ENCODE measurements around the gene GAB3. TPM values are rescaled to one million over a fixed set of nuclear protein-coding genes. Genes with fewer than 3 reads are reported as not detected.

Gene GAB3
- total and polyA plus RNA-seq, 9 donors, result 3.2 to 6.7 (median 5.2) TPM

DNA sequence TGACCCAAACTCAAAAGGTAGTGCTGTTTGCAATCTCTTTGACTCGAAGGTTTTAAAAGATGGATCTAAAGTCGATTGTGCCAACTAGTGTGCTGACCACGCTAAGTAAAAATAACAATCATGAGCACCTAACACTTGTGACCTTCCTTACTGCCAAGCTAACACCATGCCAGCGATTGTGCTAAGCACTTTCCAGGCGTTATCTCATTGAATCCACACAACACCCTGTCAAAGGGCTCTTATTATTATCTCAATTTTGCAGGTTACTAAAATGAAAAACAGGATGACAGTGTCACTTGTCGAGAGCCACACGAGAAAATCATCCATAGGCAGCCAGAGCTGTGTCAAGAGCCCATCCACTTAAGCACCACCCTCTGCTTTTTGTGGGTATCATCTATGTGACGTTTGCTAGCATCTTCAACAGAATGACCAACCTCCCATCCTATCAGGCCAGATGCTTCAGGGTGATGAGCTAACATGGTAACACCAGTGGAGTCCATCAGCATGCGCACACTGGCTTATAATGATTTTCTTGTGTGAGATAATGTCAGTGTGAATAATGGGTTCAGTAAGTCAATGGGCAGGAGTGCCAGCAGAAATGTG is 893 bp upstream of the GAB3 start:
- H3K4me3 ChIP-seq (ENCODE audit: low read length), result no peak overlapping the region

DNA sequence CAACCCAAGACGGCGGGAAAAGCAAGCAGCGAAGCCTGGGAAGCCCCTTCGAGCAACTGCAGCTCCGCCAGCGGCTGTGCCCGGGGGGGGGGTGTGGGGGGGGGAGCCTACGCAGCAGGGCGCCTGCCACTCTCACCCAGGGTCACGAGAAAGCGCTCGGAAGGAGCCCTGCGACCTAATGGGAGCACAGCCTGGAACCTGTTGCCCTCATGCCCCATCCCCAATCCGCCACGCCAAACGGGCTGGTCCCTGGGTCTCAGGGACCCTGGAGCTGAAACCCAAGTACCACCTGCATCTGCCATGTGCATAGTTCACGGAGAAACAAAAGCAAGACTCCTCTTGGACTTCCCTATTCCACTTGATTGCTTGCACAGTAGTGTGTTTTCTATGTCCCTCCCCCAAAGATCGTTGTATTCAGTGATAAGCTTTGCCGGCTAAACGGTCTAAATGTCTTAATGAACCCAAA is 359 bp upstream of the GAB3 start:
- peaks cover 2% of the 10 kb centered on the region for H3K4me1 ChIP-seq (ENCODE audit: control insufficient read depth, insufficient read depth, low read length)
- no peaks in the 10 kb centered on the region for H3K9me3 ChIP-seq (replicated peaks; ENCODE audit: control insufficient read depth, low read depth, low read length)
- peak overlapping the region; percentile 21 for H3K4me3 ChIP-seq (ENCODE audit: low read length)
- peak; percentile 19 for DNase-seq
- H3K36me3 ChIP-seq (ENCODE audit: control insufficient read depth, insufficient read depth, low read length), result no peaks in the 10 kb centered on the region
- H3K27ac ChIP-seq (ENCODE audit: low read length), result no peak overlapping the region
- peaks cover 18% of the 10 kb centered on the region for H3K27me3 ChIP-seq (ENCODE audit: control insufficient read depth, insufficient read depth, low read length)
- WGBS (ENCODE audit: insufficient coverage), result 60% methylated on average over 4 of the region's 20 CpGs

More for the DNA sequence above, 893 bp upstream of the GAB3 start:
- peaks cover 2% of the 10 kb centered on the region for H3K4me1 ChIP-seq (ENCODE audit: control insufficient read depth, insufficient read depth, low read length)
- DNase-seq, result no peak
- 87% methylated on average over 7 of the region's 9 CpGs for WGBS (ENCODE audit: insufficient coverage)
- H3K27ac ChIP-seq (ENCODE audit: low read length), result no peak overlapping the region
- H3K9me3 ChIP-seq (replicated peaks; ENCODE audit: control insufficient read depth, low read depth, low read length), result no peaks in the 10 kb centered on the region
- peaks cover 18% of the 10 kb centered on the region for H3K27me3 ChIP-seq (ENCODE audit: control insufficient read depth, insufficient read depth, low read length)
- no peaks in the 10 kb centered on the region for H3K36me3 ChIP-seq (ENCODE audit: control insufficient read depth, insufficient read depth, low read length)

DNA sequence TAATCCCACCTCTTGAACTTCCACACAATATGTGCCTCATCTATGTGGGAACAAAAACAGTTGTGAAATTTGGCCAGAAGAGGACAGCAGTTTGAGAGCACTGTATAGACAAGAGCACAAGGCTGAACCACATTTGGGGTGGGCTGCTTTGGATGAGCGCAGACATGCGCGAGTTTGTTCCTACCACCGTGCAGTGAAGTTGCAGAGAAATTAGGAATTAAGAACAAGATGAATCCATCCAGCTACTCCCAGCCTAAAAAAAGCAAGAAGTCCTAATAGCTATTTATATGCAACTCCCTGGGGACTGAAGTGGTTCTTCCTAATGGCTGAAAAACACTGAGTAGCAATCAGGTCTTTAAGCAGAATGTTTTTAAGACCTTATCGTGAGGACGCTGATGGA is 1.0 kb downstream of the GAB3 start:
- H3K4me3 ChIP-seq (ENCODE audit: low read length), result peak overlapping the region; percentile 53
- no peaks in the 10 kb centered on the region for H3K9me3 ChIP-seq (replicated peaks; ENCODE audit: control insufficient read depth, low read depth, low read length)
- H3K4me1 ChIP-seq (ENCODE audit: control insufficient read depth, insufficient read depth, low read length), result peaks cover 2% of the 10 kb centered on the region
- no CpG with 5 or more reads among the region's 6 CpGs for WGBS (ENCODE audit: insufficient coverage)
- H3K27me3 ChIP-seq (ENCODE audit: control insufficient read depth, insufficient read depth, low read length), result peaks cover 18% of the 10 kb centered on the region
- peak overlapping the region; percentile 82 for H3K27ac ChIP-seq (ENCODE audit: low read length)
- H3K36me3 ChIP-seq (ENCODE audit: control insufficient read depth, insufficient read depth, low read length), result no peaks in the 10 kb centered on the region
- DNase-seq, result peak; percentile 65

DNA sequence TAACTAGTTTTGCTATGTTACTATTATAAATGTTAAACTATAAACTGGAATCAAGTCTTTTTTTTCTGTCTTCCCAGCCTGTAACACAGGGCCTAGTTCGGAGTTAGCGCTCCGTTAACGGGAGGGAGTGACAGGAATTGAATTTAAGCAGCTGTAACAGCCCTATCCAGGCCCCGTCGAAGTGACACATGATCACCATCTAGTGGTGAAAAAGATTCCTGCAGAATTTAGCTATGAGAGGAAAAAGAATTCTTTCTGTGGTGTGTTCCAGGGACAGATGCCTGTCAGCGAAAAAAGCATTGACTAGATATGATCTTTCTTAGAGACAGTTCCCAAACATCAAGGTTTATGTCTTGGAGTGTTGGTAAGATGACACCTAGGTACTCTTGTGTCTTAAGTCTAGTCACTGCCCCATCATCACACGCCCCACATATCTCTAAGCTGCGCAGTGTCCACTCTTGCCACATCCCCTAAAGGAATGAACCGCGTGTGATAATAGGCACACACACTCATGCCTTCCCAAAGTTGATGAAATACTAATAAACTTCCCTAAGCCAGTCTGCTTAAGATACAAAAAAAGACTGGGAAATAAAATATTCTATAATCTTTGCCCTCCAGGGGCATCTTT is 2.1 kb downstream of the GAB3 start:
- Histone ChIP-seq H3K27me3 (ENCODE audit: control insufficient read depth, insufficient read depth, low read length) (peaks cover 18% of the 10 kb centered on the region), H3K4me1 (ENCODE audit: control insufficient read depth, insufficient read depth, low read length) (peaks cover 2% of the 10 kb centered on the region), H3K4me3 (ENCODE audit: low read length) (no peak overlapping the region), H3K36me3 (ENCODE audit: control insufficient read depth, insufficient read depth, low read length) (no peaks in the 10 kb centered on the region), H3K9me3 (replicated peaks; ENCODE audit: control insufficient read depth, low read depth, low read length) (no peaks in the 10 kb centered on the region), H3K27ac (ENCODE audit: low read length) (peak overlapping the region; percentile 31)
- WGBS (ENCODE audit: insufficient coverage), result 8% methylated on average over 4 of the region's 11 CpGs
- peak; percentile 88 for DNase-seq

DNA sequence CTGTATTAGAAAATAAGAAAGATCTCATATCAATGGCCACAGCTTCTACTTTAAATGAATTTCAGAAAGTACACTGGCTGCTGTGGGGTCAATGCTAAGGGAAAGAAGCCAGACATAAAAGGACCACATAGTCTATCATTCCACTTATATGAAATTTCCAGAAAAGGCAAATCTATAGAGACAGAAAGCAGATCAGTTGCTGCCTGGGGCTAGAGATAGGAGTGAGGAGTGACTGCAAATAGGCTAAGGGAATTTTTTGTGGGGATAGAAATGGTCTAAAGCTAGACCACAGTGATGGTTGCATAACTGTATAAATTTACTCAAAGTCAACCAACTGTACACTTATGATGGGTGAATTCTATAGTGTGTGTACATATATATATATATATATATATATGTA is 8.3 kb downstream of the GAB3 start:
- H3K27me3 ChIP-seq (ENCODE audit: control insufficient read depth, insufficient read depth, low read length), result no peaks in the 10 kb centered on the region
- DNase-seq, result no peak
- no peaks in the 10 kb centered on the region for H3K9me3 ChIP-seq (replicated peaks; ENCODE audit: control insufficient read depth, low read depth, low read length)
- H3K27ac ChIP-seq (ENCODE audit: low read length), result no peak overlapping the region
- H3K36me3 ChIP-seq (ENCODE audit: control insufficient read depth, insufficient read depth, low read length), result no peaks in the 10 kb centered on the region
- no peak overlapping the region for H3K4me3 ChIP-seq (ENCODE audit: low read length)
- H3K4me1 ChIP-seq (ENCODE audit: control insufficient read depth, insufficient read depth, low read length), result peaks cover 3% of the 10 kb centered on the region

DNA sequence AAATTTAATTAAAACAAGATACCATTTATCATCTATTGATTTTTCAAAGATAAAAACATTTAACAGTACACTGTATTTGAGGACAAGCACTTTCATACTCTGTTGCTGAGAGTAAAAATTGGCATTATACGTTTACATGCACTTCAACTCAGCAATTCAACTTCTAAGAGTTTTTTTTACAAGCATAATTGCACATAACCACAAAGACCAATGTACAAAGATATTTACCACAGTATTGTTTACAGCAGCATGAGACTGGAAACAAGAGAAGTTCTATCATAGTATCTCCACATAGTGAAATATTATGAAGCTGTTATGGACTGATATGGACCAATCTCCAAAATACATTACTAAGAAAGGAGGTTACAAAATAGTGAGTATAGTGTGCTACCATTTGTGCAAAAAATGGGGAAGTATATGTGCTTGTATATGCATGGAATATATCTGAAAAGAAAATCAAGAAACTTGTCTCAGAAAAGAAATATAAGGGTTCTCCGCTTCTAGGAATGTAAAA is 10.9 kb downstream of the GAB3 start:
- WGBS (ENCODE audit: insufficient coverage), result no CpG with 5 or more reads among the region's 2 CpGs
- no peaks in the 10 kb centered on the region for H3K9me3 ChIP-seq (replicated peaks; ENCODE audit: control insufficient read depth, low read depth, low read length)
- no peak for DNase-seq
- no peak overlapping the region for H3K27ac ChIP-seq (ENCODE audit: low read length)
- H3K36me3 ChIP-seq (ENCODE audit: control insufficient read depth, insufficient read depth, low read length), result no peaks in the 10 kb centered on the region
- H3K27me3 ChIP-seq (ENCODE audit: control insufficient read depth, insufficient read depth, low read length), result no peaks in the 10 kb centered on the region
- no peak overlapping the region for H3K4me3 ChIP-seq (ENCODE audit: low read length)
- peaks cover 20% of the 10 kb centered on the region for H3K4me1 ChIP-seq (ENCODE audit: control insufficient read depth, insufficient read depth, low read length)

DNA sequence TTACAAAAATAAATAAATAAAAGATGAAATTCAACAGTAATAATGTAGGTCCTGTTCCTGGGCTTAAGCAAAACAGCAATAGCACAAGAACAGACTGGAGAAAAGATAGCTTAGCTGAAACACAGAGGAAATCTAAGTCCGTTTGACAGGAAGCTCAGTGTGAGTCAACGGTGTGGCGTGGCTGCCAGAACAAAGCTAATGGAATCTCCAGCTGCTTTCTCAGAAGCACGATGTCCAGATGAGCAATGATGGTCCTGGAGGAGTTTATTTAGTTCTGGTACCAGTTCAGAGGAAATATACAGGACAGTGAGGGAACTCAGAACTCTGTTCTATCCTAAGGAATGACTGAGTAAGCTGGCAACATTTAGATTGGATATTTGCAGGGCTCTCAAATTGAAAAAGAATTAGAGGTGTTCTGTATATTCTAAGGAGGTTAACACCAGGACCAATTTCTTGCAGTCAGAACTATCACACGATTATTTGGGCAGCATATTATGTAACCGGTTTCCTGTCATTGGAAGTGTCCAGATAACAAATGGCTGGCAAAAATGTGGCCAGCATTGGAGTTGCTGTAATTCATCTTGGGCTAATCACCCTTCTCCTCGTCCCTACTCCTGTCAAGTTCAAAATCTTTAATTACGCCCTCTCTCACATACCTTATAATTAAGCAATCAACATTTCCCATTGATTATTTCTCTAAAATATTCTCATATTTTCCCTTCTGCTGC is 12.7 kb downstream of the GAB3 start:
- no peak overlapping the region for H3K4me3 ChIP-seq (ENCODE audit: low read length)
- 36% methylated on average over 8 of the region's 8 CpGs for WGBS (ENCODE audit: insufficient coverage)

DNA sequence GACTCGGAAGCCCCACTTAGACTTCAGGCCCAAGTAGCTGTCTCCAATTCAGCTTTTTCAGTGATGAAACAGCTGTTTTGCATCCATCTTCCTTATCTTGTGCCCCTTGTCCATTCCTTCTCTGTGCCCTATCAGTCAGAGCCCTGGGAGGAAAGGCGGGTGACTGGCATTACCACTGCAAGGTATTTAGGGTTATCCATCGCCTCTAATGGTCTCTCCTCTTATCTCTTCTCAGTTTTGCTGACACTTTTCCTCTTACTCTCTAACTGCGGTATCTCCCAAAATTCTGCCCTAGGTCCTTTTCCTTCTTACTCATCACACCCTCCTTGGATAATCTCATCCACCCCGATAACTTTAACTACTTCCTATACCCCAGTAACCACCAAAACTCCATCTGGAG is 13.7 kb downstream of the GAB3 start:
- Histone ChIP-seq H3K4me1 (ENCODE audit: control insufficient read depth, insufficient read depth, low read length) (peaks cover 29% of the 10 kb centered on the region), H3K9me3 (replicated peaks; ENCODE audit: control insufficient read depth, low read depth, low read length) (no peaks in the 10 kb centered on the region), H3K27me3 (ENCODE audit: control insufficient read depth, insufficient read depth, low read length) (no peaks in the 10 kb centered on the region), H3K27ac (ENCODE audit: low read length) (peak overlapping the region; percentile 69), H3K36me3 (ENCODE audit: control insufficient read depth, insufficient read depth, low read length) (no peaks in the 10 kb centered on the region), H3K4me3 (ENCODE audit: low read length) (no peak overlapping the region)
- no peak for DNase-seq
- WGBS (ENCODE audit: insufficient coverage), result 82% methylated on average over 5 of the region's 5 CpGs

More for the DNA sequence above, 12.7 kb downstream of the GAB3 start:
- no peaks in the 10 kb centered on the region for H3K9me3 ChIP-seq (replicated peaks; ENCODE audit: control insufficient read depth, low read depth, low read length)
- peak overlapping the region; percentile 77 for H3K27ac ChIP-seq (ENCODE audit: low read length)
- peak; percentile 94 for DNase-seq
- H3K36me3 ChIP-seq (ENCODE audit: control insufficient read depth, insufficient read depth, low read length), result no peaks in the 10 kb centered on the region
- peaks cover 24% of the 10 kb centered on the region for H3K4me1 ChIP-seq (ENCODE audit: control insufficient read depth, insufficient read depth, low read length)
- no peaks in the 10 kb centered on the region for H3K27me3 ChIP-seq (ENCODE audit: control insufficient read depth, insufficient read depth, low read length)

DNA sequence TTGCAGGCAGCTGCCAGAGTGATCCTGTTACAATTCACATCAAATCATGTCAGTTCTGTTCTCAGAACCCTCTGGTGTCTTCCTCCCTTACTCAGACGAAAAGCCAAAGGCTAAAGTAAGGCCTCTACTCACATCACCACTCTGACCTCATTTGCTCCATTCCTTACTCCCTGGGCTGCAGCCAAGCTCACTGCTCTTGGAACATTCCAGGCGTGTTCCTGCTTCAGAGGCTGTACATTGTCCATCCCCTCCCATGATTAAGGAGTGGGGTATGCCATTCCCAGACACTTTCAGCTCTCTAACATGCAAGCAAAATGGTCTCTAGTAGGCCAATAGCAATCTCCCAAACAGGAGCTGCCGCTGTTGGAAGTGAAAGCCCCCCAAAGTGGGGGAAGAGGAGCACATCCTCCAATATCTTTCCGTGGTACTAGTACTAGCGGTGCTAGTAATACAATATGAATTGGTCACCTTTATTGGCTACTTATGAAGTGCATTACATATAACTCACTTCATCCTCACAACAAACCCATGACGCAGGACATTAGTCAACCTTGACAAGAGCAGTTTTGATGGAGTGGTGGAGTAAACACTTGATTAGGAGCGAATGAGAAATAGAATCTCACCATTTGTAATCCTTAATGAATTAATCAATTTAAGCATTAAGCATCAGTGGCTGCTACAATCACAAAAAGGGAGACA is 15.0 kb downstream of the GAB3 start:
- Histone ChIP-seq H3K4me3 (ENCODE audit: low read length) (no peak overlapping the region), H3K9me3 (replicated peaks; ENCODE audit: control insufficient read depth, low read depth, low read length) (no peaks in the 10 kb centered on the region), H3K4me1 (ENCODE audit: control insufficient read depth, insufficient read depth, low read length) (peaks cover 31% of the 10 kb centered on the region), H3K36me3 (ENCODE audit: control insufficient read depth, insufficient read depth, low read length) (no peaks in the 10 kb centered on the region), H3K27me3 (ENCODE audit: control insufficient read depth, insufficient read depth, low read length) (no peaks in the 10 kb centered on the region), H3K27ac (ENCODE audit: low read length) (peak overlapping the region; percentile 64)
- WGBS (ENCODE audit: insufficient coverage), result 25% methylated on average over 1 of the region's 7 CpGs
- peak; percentile 85 for DNase-seq

Measured in muscle of leg (tissue), 11 donors.